ENCODE data around the gene OR10A3. TPM values are rescaled to one million over a fixed set of nuclear protein-coding genes. Genes with fewer than 3 reads are reported as not detected.

The OR10A3 gene
- total RNA-seq, 1 experiment from 2014 or later: not detected

- TF ChIP-seq REST (IDR thresholded peaks at IDR 0.05; ENCODE audit: low read depth): no peak
- TF ChIP-seq TCF7L2 (IDR thresholded peaks at IDR 0.05; ENCODE audit: borderline replicate concordance, extremely low read depth, insufficient read depth, insufficient read length): no peak
Observed at GRCh38 chr11:7910286-7910788, 31.2 kb downstream of the OR10A3 start (continued).

GRCh38 chr11:7909585-7910285 lies 31.8 kb downstream of the OR10A3 start:
- Histone ChIP-seq H3K4me1 (ENCODE audit: control insufficient read depth in 1 of 2, insufficient read depth in 2 of 2, low read length in 2 of 2) (no peaks in the 10 kb centered on the region), H3K36me3 (ENCODE audit: control insufficient read depth in 1 of 2, insufficient read depth in 2 of 2, low read length in 2 of 2) (no peaks in the 10 kb centered on the region), H3K79me2 (ENCODE audit: insufficient read depth, low read length) (no peaks in the 10 kb centered on the region), H2AFZ (ENCODE audit: low read depth, low read length, poor library complexity, severe bottlenecking) (no peak overlapping the region), H3K9me2 (ENCODE audit: insufficient read depth) (no peaks in the 10 kb centered on the region), H3K27ac (ENCODE audit: low read depth, low read length) (no peak overlapping the region), H3K4me3 (replicated peaks in 1 of 2; ENCODE audit: low read depth in 1 of 2, low read length in 2 of 2) (no peak overlapping the region), H4K20me1 (ENCODE audit: insufficient read depth) (no peaks in the 10 kb centered on the region), H3K4me2 (ENCODE audit: low read length) (no peak overlapping the region), H3K27me3 (ENCODE audit: insufficient read depth, low read length) (peaks cover 34% of the 10 kb centered on the region), H3K9ac (ENCODE audit: low read length) (no peak overlapping the region), H3K9me3 (ENCODE audit: control insufficient read depth in 1 of 2, insufficient read depth in 1 of 2, low read depth in 1 of 2, low read length in 2 of 2) (no peaks in the 10 kb centered on the region)
- intact Hi-C loops (cut with micrococcal nuclease): loop anchor here (5.0 kb wide), 1 partner anchor 78 kb away; the partner anchor contains the start of gene EIF3F
- ATAC-seq (no peak), DNase-seq (ENCODE audit: low read depth, low spot score) (no peak)
- ChIA-PET RAD21 (ENCODE audit: low non-redundant PET in 1 of 2, low total read pairs in 2 of 2, uncharacterized antibody in 2 of 2, unreplicated experiment in 2 of 2) (no interaction called here), POLR2A (no interaction called here), CTCF (no interaction called here)
- TF ChIP-seq ZBTB33 (IDR thresholded peaks at IDR 0.05; ENCODE audit: extremely low read depth, insufficient replicate concordance, low read length) (no peak), CBX3 (IDR thresholded peaks at IDR 0.05; ENCODE audit: low read depth) (no peak), FOSL1 (IDR thresholded peaks at IDR 0.05; ENCODE audit: low read depth) (no peak), SRF (IDR thresholded peaks at IDR 0.05; ENCODE audit: low read depth) (no peak), JUND (IDR thresholded peaks at IDR 0.05) (no peak), RAD21 (IDR thresholded peaks at IDR 0.05; ENCODE audit: low read depth) (no peak)
- BruUV-seq (replicated peaks): no TSS peak
